Measurements from ENCODE around the gene FSIP2.

DNA sequence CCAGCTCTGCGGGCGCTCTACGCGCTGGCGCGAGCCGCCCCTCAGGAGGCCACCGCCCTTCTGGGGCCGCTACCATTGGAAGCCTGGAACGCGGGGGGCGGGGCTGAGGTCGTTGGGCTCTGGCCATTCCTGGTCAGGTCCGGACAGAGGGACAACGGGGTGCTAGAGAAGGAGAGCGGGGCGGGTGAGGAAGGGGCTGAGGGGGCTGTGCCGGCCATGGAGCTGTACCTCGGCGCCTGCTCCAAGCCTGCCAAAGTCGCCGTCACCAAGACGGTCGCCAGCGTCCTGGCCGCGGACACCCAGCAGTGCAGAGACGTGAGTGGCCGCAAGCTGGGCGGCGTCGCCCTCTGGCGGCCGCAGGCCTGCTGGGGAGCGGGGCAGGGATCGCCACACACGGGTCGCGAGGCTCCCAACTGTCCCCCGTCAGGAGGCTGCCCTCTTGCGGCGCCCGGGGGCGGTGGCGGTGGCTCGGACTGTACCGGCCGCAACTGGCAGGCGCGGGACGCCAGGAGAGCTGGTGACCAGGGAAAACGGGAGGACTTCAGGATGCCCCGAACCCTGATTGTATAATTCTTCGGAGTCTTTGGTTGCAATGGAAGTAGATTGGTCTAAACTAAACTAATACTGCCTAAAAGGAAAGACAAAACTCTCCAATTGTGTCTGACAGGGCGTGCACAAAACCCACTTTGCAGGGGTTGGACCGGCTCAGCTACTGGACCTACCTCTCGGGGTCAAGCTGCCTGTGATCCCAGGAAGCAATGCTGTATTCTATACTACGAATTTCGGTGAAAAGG lies at the start of gene FSIP2:
- TF ChIP-seq, protein P1, sequence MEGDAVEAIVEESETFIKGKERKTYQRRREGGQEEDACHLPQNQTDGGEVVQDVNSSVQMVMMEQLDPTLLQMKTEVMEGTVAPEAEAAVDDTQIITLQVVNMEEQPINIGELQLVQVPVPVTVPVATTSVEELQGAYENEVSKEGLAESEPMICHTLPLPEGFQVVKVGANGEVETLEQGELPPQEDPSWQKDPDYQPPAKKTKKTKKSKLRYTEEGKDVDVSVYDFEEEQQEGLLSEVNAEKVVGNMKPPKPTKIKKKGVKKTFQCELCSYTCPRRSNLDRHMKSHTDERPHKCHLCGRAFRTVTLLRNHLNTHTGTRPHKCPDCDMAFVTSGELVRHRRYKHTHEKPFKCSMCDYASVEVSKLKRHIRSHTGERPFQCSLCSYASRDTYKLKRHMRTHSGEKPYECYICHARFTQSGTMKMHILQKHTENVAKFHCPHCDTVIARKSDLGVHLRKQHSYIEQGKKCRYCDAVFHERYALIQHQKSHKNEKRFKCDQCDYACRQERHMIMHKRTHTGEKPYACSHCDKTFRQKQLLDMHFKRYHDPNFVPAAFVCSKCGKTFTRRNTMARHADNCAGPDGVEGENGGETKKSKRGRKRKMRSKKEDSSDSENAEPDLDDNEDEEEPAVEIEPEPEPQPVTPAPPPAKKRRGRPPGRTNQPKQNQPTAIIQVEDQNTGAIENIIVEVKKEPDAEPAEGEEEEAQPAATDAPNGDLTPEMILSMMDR (IDR thresholded peaks at IDR 0.05) = peak; percentile 18 to 63 (median 33)
- no peak for TF ChIP-seq POLR2A (IDR thresholded peaks at IDR 0.05)
